Brain pericyte (primary cell): ENCODE results near the gene NGRN.
"Not testable (repeated sequence)": the region's sequence is repeated elsewhere in the genome, so short reads cannot be mapped to it uniquely, and the experiment has no call there.

Experiments
- DNase-seq: peaks from one replicate; pipeline ENCODE4 v3.0.0-alpha.2; 2012; ENCODE audit warnings: low read depth, low spot score

The NGRN gene

DNA sequence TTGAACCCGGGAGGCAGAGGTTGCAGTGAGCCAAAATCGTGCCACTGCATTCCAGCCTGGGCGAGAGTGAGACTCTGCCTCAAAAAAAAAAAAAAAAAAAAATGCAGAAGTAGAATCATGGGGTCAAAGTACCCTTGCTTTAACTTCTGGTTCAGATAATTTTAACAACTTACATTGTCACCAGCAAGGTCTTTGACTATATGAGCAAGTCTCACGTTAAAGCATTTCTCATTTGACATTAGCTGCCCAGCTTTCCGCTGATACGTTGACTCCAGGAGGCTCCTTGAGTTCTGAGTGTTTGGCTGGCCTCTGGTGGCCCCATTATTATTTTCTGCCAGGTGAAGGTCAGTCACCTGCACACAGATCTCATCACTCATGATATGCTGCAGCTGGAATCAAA lies 16.2 kb downstream of the NGRN start:
- DNase-seq: not testable (repeated sequence)

DNA sequence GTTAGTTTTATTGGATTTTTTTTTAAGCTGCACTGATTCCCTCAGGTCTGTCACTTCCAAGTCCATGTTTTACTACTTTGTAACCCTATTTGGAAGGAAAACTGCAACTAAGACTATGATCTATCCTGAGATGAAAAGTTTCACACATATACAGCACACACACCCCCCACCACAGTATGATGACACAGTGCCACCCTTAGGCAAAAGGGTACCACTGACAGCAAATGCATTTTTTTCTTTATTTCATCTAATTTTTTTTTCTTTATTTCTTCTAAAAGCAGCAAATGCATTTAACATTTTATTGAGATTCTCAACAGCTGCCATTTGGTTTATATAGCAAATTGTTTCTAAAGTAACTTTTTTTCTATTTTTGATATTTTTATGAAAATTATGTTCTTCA lies 21.2 kb downstream of the NGRN start:
- DNase-seq: no peak

DNA sequence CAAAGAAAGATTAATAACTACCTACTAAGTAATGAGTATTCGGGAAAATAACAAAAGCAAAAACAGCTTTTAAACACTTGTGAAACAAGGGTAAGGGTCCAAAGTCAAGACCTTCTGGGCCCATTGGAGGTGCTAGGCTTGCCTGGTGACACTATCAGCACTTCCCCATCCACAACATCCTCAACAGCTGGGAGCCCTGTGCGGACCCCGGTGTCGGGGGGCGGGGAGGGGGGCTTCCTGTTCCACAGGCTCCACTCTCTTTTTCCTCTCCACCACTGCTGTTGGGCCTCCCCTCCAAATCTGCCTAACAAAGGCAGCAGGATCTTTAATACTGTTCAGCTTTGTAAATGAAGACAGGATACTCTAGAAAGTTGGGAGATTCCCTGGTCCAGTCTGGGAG lies 21.6 kb downstream of the NGRN start:
- DNase-seq: no peak

DNA sequence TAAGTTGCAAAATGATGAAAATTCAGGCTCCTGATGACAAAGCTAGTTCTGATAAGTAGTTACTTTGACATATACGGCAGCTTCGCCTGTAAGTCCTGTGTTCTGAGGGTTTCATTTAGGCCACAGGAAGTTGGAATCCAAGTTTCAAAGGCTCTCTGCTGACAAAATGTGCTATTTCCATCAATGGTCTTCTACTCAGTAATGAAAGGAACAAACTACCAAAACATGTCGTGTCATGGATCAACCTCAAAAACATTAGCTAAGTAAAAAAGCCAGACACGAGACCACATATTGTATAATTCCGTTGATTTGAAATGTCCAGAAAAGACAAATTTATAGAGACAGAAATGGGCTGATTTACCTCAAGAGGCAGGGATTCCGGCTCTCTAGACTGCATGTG lies 22.5 kb downstream of the NGRN start:
- DNase-seq: no peak

DNA sequence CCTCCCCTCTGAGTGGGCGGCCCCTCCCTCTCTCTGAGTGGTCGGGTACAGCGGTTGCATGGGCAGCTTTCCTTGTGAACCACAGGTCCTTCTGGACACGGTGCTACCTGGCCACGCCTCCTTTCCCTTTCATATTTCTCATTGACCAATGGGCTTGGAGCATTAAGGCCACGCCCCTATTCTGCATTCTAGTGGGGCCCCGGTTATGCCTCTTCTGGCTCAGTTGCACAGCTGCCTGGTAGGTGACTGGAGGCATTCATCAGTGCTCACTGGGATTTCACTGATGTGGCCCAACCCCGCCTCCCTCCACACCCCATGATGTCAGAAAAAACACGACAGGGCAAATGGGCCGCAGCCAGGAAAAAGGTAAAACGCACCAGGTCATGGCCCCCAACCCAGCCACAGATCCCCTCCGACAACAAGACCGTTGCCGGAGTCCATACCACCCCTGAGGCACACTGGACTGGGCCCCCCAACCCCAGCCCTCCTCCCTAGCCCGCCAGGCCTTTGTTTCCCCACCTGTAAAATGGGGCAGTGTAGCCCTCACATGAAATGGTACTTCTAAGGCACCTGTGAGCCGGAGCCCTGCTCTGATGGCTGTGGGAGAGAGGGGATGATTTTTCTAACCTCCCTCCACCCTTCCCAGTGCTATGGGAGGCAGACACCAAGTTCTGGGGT lies 26.3 kb downstream of the NGRN start:
- DNase-seq: no peak

DNA sequence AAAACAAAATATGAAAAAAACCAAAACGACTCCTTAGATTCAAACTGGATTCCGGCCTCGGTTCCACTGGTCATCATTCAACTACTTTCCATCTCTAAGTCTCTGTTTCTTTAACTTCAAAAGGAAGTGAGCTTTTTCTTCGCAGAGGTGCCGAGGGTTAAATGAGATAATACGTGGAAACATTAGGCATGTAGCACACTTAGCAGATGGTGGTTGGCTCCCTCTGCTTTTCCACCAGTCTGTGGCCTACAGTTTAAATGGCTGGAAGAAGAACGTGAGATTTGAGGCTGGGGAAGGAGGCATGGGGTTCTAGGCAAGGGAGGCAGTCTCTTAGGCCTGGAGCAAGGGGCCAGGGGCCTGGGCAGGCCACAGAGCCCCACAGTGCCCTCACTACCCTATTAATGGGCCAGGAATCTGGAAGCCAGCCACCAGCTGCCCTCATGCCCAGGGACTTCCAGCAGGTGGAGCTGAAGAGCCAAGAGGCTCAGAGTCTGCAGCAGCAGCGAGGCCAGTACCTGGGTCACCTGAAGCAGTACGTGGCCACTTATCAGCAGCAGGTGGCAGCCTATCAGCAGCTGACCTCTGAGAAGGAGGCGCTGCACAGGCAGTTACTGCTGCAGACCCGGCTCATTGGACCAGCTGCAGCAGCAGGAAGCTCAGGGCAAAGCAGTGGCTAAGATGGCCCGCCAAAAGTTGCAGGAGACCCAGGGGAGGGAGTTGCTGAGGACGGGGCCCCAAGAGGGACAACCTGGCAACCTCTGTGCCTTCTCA lies 27.8 kb downstream of the NGRN start:
- DNase-seq: not testable (repeated sequence)

DNA sequence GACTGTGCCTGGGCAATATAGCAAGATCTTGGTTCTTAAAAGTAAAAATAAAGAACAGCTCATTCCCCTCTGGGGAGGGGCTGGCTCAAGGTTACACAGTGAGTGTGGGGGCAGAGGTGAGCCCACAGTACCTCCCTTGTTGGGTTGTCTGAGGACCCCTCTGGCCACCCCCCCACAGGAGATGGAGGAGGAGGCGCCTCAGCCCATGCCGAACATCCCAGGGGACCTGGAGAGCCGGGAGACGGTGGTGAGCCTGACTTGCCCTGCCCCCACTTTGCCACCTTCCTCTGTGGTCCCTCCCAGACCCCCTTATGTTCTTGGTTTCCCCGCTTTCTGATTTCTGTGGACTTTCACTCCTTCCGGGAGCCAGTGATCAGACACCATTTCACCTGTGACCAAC lies 28.7 kb downstream of the NGRN start:
- DNase-seq: no peak

DNA sequence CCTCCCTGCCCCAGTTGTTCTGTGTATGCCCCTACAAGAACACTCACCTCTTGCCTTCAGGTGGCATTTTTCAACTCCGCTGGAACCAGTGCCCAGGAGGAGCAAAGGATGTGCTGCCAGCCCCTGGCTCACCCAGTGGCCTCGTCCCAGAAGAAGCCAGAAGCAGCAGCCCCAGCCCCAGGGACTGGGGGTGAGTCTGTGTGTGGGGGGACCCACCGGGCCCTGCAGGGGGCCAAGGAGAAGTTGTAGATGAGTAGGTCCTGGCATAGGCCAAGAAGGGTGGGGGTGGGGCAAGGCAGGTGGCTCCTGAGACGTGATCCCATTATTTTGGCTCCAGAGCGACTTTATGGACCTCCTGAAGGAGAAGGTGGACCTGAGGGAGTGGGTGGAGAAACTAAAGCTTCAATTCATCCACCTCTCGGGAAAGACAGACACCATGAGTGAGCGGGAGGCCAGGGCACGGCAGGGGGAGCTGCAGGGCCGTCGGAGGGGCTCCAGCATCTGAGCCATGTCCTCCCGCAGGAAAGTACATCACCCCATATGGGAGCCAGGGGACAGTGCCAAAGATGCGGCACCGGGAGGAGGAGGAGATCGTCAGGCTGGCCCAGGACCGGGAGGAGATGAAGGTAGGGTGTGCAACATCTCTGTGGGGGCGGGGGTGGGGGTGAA lies 29.3 kb downstream of the NGRN start:
- no peak for DNase-seq

DNA sequence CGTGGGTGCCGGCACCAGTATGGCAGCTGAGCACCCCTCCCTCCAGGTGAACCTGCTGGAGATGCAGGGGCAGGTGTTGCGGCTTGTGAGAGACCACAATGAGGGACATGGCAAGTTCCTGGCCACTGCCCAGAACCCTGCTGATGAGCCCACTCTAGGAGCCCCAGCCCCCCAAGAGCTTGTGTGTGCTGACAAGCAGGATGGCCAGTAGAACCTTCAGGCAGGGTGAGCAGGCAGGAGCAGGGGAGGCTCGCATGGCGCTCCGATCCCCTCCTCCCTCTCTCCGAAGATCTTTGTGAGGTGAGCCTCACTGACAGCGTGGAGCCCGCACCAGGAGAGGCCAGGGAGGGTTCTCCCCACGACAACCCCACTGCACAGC lies 29.8 kb downstream of the NGRN start:
- no peak for DNase-seq

DNA sequence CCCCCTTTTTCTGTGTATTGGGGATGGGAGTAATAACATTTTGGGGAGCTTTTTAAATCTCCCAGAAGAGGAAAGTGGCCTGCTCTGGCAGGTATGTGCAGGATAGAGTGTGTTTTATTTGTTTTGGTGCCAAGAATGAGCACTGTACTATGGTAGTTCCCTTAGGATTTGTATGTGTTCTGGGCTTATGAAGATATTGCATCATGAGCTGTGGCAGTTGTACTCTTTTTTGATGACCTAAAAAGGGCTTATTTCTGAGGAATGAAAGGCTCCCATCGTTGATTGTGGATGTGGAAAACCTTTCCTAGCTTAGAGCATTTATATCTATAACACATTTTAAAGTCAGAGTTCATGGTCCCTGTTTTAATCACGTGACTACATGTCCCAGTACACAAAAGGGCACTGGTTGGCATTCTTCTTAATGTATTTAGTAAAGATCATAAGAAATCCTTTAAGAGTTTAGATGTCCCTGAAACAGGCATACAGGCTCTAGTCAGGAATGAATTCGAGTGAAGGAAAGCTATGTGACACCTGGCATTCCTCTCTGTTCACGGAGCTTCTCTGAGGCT lies 30.9 kb downstream of the NGRN start:
- DNase-seq: not testable (repeated sequence)

DNA sequence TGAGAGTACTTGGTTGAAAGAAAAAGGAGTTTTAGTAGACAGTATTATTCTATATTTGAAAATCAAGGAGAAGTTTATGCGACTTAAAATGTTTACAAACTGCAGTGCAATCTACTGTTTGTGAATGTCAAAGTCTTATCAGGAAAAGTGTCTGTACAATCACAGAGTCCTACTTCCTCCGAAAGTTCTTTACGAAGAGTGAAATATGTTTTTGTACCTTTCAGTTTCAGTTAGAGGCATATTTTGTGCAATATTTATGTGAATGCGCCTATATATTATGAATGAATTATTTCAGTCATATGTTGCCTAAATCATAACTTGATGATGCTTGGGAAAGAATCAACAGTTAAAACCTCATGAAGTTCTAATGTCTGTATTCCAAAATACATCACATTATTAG lies 31.5 kb downstream of the NGRN start:
- no peak for DNase-seq

DNA sequence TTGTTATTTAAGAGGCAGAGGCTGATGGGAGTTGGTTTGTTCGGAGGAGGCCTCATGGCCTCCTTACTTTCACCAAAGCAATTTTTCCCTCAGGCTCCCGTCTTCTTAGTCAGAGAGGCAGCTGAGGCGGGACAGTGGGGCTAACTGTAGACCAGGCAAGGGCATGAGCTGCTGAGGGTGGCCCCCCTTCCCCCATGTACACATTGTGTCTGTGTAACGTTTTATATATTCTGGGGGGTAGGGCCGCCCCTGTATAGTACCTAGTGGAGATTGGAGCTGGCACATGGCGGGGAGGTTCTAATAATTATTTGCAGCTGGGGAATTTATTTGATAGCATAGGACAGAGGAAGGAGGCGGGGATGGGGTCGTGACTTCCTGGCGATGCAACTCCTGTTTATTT lies 35.1 kb downstream of the NGRN start:
- no peak for DNase-seq

DNA sequence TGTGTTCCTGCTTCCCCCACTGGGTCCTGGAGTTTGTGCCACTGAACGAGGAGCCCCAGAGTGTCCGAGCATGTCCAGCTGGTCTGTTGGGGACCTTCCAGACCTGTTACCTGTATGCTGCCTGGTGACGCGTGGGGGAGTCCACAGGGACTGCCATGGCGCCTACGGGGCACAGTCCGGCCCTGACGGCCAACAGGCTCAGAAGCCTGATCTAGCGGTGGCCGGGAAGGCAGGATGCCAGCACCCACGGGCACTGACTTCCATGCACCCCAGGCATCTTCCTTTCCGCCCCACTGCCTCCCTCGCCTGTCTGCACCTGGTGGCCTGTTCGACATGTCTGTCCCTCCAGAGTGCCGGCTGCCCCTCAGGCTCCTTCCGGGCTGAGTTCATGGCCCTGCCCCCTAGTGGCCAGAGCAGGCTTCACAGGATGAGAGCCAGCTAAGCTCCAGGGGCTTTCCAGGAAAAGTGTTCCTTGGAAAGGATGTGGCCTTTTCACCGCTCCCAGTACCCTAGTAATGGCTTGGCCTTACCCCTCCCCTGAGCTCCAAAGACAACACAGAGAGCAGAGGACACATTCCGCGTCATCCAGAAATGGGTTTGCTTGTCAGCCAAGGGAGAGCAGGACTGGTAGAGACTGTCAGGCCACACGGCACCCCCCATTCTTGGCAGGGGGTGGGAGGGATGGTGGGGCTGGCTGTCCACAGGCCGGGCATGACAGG lies 35.7 kb downstream of the NGRN start:
- no peak for DNase-seq

DNA sequence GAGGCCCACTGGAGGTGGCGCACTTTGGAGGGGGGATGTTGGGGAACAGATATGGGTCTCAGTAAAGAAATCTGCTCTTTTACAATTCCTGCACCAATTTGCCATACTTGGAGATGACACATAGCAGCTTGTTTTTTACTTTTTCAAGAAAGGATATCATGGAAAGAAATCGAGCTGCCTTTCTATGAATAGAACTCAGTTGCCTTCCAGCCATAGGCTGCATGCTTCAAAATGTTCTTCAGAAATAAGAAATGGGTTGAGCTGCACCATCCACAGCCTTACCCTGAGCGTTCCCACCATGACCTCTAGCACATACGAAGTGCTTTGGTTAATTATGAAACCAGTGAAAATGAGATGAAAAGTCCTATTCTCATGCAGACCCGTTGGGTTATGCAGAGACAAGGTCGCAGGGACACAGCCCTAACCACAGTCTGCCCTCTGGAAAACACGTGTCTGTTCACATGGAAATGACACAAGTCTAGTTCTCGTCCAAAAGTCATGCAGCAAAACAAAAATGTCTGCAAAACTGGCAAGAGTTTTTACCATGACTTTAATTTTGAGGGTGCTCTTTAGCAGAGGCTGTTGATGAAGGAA lies 36.3 kb downstream of the NGRN start:
- DNase-seq: no peak

DNA sequence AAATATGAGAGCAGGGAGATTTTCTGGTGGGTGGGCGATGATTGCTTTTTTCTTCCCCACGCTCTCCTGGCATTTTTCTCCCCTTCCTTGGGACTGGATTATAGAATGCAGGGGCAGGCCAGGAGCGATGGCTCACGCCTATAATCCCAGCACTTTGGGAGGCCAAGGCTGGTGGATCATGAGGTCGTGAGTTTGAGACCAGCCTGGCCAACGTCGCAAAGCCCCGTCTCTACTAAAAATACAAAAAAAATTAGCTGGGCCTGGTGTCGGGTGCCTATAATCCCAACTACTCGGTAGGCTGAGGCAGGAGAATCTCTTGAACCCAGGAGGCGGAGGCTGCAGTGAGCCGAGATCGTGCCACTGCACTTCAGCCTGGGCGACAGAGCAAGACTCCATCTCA lies 39.9 kb downstream of the NGRN start:
- not testable (repeated sequence) for DNase-seq

DNA sequence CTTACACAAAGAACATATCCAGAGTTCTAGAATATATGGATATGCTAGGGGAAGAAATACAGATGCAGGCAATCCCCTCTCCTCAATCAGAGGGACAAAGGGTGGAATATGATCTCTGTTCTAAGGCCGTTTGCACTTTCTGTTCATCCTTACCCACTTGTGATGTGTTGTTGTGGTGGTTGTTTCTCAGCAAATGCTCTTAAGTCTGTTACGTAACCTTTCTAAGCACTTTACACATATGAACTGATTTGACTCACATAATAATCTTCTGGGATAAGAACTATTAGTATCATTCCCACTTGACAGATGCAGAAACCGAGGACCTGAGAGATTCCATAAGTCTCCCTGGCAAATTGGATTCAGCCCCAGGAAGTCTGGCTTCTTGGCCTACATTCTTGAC lies 40.5 kb downstream of the NGRN start:
- no peak for DNase-seq

DNA sequence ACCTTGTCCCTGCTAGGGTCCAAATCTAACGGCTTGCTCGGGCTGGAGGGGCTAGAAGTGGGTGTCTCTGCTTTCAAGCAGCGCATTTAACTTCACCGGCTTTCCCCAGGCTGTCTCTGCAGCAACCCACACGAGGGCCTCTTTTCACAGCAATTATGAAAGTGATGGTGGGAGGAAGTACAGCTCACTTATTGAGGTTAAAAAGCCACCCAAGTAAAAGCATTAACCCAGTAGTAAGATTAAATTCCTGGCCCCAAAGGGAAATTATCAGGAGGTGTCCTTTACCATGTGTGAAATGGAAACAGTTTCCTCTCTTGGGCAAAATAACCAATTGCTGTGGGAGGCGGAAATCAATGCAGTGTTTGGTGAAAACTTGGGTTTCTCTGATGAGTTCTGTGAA lies 41.1 kb downstream of the NGRN start:
- no peak for DNase-seq

DNA sequence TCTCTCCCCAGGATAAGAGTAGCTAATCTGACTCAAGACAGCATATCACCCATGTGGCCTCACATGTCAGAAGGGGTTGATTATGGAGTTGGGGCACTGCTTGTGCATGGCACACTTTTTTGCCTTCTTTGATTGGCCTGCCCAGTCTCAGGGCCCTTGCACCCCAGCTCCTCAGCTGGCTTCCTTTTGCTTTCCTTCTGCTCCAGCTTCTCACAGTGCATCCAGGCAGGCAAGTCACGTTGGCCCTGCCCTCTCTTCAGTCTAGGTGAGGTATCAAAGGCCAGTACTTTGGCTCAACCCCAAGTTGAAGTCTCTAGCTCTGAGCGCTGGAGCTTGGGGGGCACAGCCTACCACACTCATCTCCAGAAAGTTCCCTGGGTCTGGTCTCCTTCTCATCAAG lies 42.2 kb downstream of the NGRN start:
- DNase-seq: no peak

DNA sequence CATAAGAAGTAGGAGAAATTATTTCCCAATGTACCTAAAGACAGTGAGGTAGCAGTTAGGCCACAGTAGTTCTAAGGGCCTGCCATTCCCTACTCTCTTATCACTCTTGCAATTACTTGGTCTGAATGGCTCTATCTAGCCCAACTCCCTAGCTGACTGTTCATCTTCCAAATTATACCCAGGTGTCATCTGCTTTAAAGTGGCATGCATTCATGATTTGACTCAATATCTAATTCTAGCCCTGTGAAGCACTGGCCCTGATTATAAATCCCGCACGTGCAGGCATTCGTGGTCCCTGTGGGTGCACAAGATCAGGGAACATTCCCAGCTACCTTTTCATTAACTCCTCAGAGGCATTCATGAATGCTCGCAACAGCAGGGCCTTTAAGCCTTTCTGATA lies 43.5 kb downstream of the NGRN start:
- DNase-seq: no peak

DNA sequence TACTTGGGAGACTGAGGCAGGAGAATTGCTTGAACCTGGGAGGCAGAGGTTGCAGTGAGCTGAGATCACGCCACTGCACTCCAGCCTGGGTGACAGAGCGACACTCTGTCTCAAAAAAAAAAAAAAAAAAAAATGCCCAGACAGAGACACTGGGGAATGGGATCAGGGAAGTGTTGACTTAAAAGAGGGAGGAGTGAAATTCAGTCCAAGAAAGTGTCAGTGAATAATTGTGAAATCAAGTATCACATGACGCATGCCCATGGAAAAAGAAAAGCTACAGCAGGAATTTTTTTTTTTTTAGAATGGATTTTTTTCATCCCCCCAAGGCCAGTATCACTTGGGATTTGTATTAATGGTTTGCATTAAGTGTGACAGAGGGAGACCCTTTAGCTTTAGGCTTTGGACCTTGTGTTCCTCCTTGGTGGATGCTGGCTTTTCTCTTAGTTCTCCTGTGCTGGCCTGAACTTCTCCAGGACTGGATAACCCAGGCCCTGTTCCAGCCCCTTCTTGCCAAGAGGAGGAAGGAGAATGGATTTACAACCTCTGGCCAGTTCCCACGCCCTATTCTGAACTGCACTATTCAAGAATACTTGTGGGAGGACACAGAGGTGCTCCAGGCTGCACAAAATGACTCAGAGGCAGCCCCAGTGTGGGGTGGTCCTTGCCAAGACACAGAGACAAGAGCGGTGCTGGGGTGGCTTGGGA lies 50.0 kb downstream of the NGRN start:
- DNase-seq: no peak

DNA sequence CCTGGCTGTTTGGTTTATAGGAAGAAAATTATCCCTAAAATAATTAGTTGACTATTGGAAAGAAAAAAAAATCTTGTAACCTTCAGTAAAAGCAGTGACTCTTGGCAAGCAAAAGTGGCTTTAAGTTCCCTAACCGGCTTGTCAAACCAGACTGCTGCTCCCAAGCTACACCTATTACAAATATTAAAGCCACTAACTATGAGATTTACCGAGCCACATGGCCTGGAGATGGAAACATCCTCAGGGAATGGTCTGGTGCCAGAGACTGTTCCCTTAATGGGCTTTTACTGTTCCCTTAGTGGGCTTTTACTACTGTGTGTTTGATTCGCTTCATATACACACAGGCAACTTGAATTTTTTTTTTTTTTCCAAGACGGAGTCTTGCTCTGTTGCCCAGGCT lies 50.7 kb downstream of the NGRN start:
- DNase-seq: no peak
